NB4 (cell line): Measurements from ENCODE around the gene YBX1.
"Not testable (repeated sequence)": the region's sequence is repeated elsewhere in the genome, so short reads cannot be mapped to it uniquely, and the experiment has no call there.

ENCODE experiments used
- DNase-seq: peaks from one replicate; pipeline ENCODE4 v3.0.0; 2010; ENCODE audit warnings: low read depth
- H3K4me3 ChIP-seq: one replicate; pipeline ENCODE4 v1.5.1; 2011; ENCODE audit warnings: mild to moderate bottlenecking, low read depth, low read length, moderate library complexity
- CTCF ChIP-seq: IDR thresholded peaks from one replicate; pipeline ENCODE4 v1.5.1; 2012; ENCODE audit warnings: low read depth, low read length
- MAX ChIP-seq: IDR thresholded peaks from 2 replicates; pipeline ENCODE4 v1.6.1; 2011; ENCODE audit warnings: low read depth, low read length
- MYC ChIP-seq: IDR thresholded peaks from 2 replicates; pipeline ENCODE4 v1.6.1; 2011; ENCODE audit warnings: low read depth, low read length
- POLR2A ChIP-seq: IDR thresholded peaks from 2 replicates; pipeline ENCODE4 v1.6.1; 2011; ENCODE audit warnings: mild to moderate bottlenecking; ENCODE audit not compliant: insufficient read length; ENCODE audit errors: extremely low read depth

YBX1 gene

GRCh38 chr1:42750041-42750440 lies 67.8 kb downstream of the YBX1 start:
- no peak for TF ChIP-seq MAX
- DNase-seq, result no peak

GRCh38 chr1:42751511-42752070 lies 69.4 kb downstream of the YBX1 start:
- not testable (repeated sequence) for DNase-seq, H3K4me3 ChIP-seq

More at GRCh38 chr1:42750041-42750440, 67.8 kb downstream of the YBX1 start:
- no peak overlapping the region for H3K4me3 ChIP-seq

- no peak for TF ChIP-seq POLR2A
- no peak for TF ChIP-seq CTCF
- no peak for TF ChIP-seq MYC
- no peak for TF ChIP-seq MAX
- H3K4me3 ChIP-seq, result no peak overlapping the region
- no peak for DNase-seq
These were observed 70.1 kb downstream of the YBX1 start for GRCh38 chr1:42752284-42752683.

GRCh38 chr1:42753070-42753469 lies 70.9 kb downstream of the YBX1 start:
- TF ChIP-seq MYC (no peak), MAX (no peak), POLR2A (no peak), CTCF (no peak)
- DNase-seq, result no peak
- no peak overlapping the region for H3K4me3 ChIP-seq
